HEK293 (cell line): ENCODE measurements around the gene TMEM51.

ENCODE experiments used
- CTCF ChIP-seq: fragments of 450-650 bp; formaldehyde crosslinking; IDR thresholded peaks from 2 replicates; pipeline ENCODE4 v1.5.1; 2016; ENCODE audit warnings: missing biosample characterization, missing genetic modification characterization
- HOXA7 ChIP-seq: sonication (generic); formaldehyde crosslinking; IDR thresholded peaks from 2 replicates; pipeline ENCODE4 v1.8.1; 2022; ENCODE audit warnings: missing genetic modification reagents, borderline replicate concordance
- PRDM10 ChIP-seq: fragments of 450-650 bp; formaldehyde crosslinking; IDR thresholded peaks from 2 replicates; pipeline ENCODE4 v1.5.1; 2016; ENCODE audit warnings: missing biosample characterization, missing genetic modification characterization
- ZBTB20 ChIP-seq: fragments of 450-650 bp; formaldehyde crosslinking; IDR thresholded peaks from 2 replicates; pipeline ENCODE4 v1.5.1; 2016; ENCODE audit warnings: missing biosample characterization, missing genetic modification characterization
- ZBTB49 ChIP-seq: fragments of 450-650 bp; formaldehyde crosslinking; IDR thresholded peaks from 2 replicates; pipeline ENCODE4 v1.5.1; 2016; ENCODE audit warnings: missing biosample characterization, missing genetic modification characterization, low read depth
- ZFP41 ChIP-seq: fragments of 450-650 bp; formaldehyde crosslinking; IDR thresholded peaks from 2 replicates; pipeline ENCODE4 v1.5.1; 2016; ENCODE audit warnings: missing biosample characterization, missing genetic modification characterization, borderline replicate concordance
- ZIC2 ChIP-seq: fragments of 450-650 bp; formaldehyde crosslinking; IDR thresholded peaks from 2 replicates; pipeline ENCODE4 v1.5.1; 2016; ENCODE audit warnings: missing biosample characterization, missing genetic modification characterization
- ZNF155 ChIP-seq: fragments of 450-650 bp; formaldehyde crosslinking; IDR thresholded peaks from 2 replicates; pipeline ENCODE4 v1.5.1; 2016; ENCODE audit warnings: missing biosample characterization, missing genetic modification characterization
- ZNF354C ChIP-seq: fragments of 450-650 bp; formaldehyde crosslinking; IDR thresholded peaks from 2 replicates; pipeline ENCODE4 v1.5.1; 2016; ENCODE audit warnings: missing biosample characterization, missing genetic modification characterization, low read depth, borderline replicate concordance
- ZNF398 ChIP-seq: fragments of 450-650 bp; formaldehyde crosslinking; IDR thresholded peaks from 2 replicates; pipeline ENCODE4 v1.5.1; 2017; ENCODE audit warnings: missing biosample characterization, missing genetic modification characterization
- ZNF423 ChIP-seq: fragments of 450-650 bp; formaldehyde crosslinking; IDR thresholded peaks from 2 replicates; pipeline ENCODE4 v1.5.1; 2016; ENCODE audit warnings: missing biosample characterization, missing genetic modification characterization
- ZNF433 ChIP-seq: fragments of 450-650 bp; formaldehyde crosslinking; IDR thresholded peaks from 2 replicates; pipeline ENCODE4 v1.5.1; 2016; ENCODE audit warnings: missing biosample characterization, missing genetic modification characterization, low read depth
- ZSCAN18 ChIP-seq: fragments of 450-650 bp; formaldehyde crosslinking; IDR thresholded peaks from 2 replicates; pipeline ENCODE4 v1.5.1; 2016; ENCODE audit warnings: missing biosample characterization, missing genetic modification characterization

- no peak for TF ChIP-seq CTCF (tag by site-specific recombination)
- TF ChIP-seq ZNF398 (tag by site-specific recombination), result no peak
- no peak for TF ChIP-seq ZSCAN18 (tag by site-specific recombination)
- TF ChIP-seq PRDM10 (tag by site-specific recombination), result no peak
- TF ChIP-seq ZBTB49, result no peak
- TF ChIP-seq ZIC2 (tag by site-specific recombination), result no peak
- TF ChIP-seq ZNF354C (tag by site-specific recombination), result no peak
- no peak for TF ChIP-seq ZNF423
- TF ChIP-seq ZFP41, result no peak
- TF ChIP-seq ZBTB20 (tag by site-specific recombination), result no peak
- no peak for TF ChIP-seq HOXA7 (CRISPR knock-in tag)
- no peak for TF ChIP-seq ZNF433
- TF ChIP-seq ZNF155 (tag by site-specific recombination), result no peak
These were observed 108.4 kb downstream of the TMEM51 start for GRCh38 chr1:15262003-15262377.
